B cell (primary cell): ENCODE measurements around the gene CCDC85B.

Source experiments
- CTCF ChIP-seq: fragments of 200-600 bp; IDR thresholded peaks from one replicate; pipeline ENCODE4 v1.8.0; 2022; ENCODE audit warnings: antibody characterized with exemption, mild to moderate bottlenecking
- EZH2 ChIP-seq: IDR thresholded peaks from 2 replicates; pipeline ENCODE4 v1.6.1; 2012; ENCODE audit warnings: borderline replicate concordance, low read depth, mild to moderate bottlenecking, moderate library complexity, low read length; ENCODE audit not compliant: insufficient read depth, poor library complexity, severe bottlenecking

- TF ChIP-seq EZH2 (no peak), CTCF (no peak)
Observed at GRCh38 chr11:65868907-65869306, 21.6 kb upstream of the CCDC85B start.
